COLO668 (cell line): ENCODE measurements around the gene TRIM7.
"Not testable (repeated sequence)": the region's sequence is repeated elsewhere in the genome, so short reads cannot be mapped to it uniquely, and the experiment has no call there.

ENCODE experiments used
- DNase-seq: peaks from one replicate; lab custom pipeline; 2025; ENCODE audit not compliant: unreplicated experiment; lab: John Stamatoyannopoulos, UW

Gene TRIM7

DNA sequence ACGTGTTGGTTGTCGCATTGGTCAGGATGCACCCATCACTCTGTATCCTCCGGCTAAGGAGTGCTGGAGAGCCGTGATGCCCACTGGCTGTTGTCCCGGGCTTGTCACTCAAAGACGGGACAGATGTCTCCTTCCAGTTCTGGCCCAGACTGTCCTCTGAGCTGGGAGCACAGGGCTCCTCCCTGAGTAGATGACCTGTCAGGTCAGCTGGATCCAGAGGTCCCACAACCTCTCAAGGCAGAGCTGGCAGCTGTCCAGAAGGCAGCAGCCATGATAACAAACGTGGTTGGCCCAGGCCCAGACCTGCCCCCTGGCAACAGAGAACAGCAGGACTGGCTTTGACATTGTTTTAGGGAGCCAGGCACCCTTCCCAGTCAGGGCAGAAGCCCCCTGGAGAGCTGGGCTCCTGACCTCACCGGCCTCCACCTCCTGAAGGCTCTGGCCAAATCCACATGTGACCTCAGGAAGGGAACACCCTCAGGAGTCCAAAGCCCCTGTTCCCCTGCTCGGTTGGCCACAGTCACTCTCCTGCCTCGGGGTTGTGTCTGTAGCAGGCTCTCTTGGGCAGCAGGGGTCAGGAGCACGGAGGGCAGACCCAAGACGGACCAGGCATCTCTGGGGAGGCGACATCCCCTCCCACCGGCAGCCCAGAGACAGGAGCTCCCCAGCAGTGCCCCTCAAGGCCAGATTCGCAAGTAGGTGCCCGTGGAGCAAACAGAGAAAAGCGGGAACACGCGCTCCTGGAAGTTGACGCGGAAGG lies 10.3 kb downstream of the TRIM7 start:
- no peak for DNase-seq

DNA sequence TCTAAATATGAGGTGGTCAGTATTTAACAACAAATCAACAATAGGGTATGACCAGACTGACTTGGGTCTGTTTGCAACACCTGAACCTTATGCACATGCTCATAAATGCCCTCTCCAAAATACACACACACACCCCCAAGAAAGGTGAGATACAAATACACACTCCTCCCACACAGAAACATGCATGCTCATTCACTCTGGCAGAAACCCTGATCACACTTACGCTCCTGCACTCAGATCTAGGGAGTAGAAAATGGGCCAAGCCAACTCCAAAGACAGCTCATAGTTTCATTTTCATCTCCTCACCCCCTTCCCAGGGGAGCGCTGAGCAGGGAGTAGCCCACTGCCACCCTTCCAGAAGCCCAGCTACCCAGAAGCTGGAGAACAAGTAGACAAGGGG lies 11.3 kb downstream of the TRIM7 start:
- no peak for DNase-seq

DNA sequence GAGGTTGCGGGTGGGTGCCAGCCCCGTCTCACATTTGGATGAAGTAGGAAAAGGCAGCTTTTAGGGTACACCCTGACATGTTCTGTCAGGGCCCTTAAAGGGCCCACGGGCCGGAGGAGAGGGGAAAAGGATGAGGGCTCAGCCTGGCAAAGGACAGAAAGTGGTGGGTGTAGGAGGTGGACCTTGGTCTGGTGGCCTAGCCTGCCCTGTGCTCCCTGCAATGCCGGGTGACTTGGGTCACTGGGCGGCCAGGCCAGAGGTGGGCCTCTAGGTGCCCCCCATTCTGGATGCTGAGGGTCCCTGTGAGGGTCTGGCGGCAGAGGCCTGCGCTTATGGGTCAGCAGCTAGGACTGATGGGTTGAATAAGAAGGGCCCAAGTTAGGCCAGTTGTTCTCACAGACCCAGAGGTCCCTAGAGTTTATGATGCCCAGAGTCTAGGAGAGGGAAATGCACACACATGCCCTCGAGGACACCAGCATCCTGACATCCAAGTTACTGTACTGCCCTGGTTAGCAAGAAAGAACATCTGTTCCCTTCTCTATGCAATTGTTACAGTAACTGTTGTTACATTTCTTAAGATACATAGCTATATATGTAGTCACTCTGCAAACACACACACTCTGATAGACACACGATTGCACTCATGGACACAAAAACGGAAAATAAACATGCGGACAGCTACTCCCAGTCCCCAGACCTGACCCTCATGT lies 12.5 kb downstream of the TRIM7 start:
- DNase-seq: no peak

DNA sequence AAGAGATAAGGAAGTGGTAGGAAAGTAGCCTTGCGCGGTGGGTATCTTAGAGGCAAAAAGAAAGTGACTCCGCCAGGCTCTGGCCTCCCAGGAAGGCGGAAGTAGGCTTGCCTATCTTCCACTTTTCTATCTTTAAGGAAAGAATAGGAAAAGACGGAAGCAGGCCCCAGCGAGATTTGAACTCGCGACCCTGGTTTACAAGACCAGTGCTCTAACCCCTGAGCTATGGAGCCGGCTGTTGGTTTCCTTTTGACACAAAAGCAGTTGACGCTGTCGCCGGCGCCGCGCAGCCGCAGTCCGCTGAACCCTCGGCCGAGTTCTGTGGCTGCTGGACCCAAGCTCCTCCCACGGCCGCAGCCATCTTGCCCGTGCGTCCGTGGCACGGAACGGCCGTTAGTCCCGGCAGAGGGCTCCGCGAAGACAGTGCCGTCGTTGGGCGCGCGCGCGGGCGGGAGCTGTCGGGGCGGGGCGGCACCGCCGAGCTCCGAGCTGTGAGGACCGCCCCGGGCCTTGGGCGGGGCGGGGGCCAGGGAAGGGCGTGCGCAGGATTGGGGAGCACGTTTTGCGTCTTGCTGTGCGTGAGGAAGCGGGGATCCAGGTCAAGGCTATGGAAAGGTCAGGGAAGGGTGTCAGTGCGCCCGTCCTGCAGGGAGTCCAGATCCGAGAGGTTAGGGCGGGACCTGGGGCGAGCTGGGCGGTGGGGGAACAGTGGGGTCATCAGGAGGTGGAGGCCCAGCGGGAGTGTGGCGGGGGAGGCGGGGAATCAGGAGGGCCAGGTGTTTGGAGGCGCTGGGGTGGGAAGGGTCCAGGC lies 13.3 kb downstream of the TRIM7 start:
- no peak for DNase-seq

DNA sequence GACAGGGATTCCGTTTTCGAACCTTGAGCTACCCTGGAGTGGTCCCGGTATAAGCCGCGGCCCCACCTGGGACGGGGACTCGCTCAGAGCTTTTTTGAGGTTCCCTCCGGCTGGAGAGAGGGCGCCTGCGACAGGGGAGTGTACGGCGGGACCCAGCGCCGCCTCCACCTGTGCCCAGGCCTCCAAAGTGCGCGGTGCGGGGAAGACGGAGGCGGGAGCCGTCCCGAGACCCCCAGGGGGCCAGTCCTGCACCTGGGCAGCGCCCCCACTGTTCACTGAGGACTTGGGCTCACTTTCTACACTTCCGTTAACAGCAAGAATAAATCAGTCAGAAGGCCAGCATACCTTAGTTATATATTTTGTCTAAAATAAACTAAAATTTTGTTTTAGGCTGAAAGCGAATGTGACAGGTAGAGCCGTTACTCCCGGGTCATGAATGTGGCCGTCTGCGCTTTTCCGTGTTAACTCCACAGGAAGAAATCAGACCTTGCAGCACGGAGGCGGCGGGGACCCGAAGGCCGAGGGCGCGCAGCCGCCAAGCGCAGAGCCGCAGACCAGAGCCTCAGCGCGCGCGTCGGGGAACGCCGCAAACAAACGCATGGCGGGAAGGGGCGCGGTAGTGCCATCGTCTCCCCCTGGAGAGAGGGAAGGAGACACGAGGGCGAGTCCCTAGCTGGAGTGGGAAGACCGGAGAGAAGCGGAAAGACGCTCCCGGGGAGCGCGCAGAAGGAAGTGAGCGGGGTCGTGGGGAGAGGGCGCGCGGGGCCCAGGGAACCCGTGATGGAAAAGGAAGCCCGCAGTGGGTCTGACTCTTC lies 14.1 kb downstream of the TRIM7 start:
- DNase-seq: no peak

DNA sequence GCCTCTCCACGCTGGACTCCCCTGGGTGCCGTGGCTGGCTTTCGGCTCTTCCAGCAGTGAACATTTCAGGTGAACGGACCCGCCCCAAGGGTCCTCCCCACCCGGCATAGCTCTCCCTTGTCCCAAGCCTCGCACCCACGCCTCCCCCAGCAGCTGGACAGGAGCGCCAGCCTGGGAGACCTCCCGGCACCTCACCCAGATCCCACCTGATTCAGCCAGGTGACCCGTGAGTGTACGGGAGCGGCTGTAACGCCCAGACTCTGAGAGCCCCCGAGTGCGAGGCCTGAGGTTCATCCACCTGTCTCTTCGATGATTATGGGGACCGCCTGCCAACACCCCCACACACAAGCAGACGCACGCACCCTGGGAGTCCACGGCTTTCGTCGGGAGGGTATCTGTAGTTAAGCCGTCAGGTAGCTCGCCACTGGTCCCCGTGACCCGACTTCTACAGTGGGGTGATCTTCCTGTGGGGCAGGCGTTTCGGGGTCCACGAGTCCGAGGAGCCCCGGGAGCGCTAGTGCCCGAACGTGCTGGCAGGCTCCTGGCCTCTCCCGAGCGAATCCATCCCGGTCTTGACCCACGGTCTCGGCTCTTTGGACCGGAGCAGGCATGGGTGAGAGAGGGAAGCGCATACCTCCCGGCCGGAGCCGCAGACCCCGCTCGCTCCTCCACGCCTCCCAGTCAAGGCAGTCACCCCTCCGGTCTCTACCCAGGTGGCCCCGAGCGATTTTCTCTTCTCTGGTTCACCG lies 14.9 kb downstream of the TRIM7 start:
- DNase-seq: no peak

DNA sequence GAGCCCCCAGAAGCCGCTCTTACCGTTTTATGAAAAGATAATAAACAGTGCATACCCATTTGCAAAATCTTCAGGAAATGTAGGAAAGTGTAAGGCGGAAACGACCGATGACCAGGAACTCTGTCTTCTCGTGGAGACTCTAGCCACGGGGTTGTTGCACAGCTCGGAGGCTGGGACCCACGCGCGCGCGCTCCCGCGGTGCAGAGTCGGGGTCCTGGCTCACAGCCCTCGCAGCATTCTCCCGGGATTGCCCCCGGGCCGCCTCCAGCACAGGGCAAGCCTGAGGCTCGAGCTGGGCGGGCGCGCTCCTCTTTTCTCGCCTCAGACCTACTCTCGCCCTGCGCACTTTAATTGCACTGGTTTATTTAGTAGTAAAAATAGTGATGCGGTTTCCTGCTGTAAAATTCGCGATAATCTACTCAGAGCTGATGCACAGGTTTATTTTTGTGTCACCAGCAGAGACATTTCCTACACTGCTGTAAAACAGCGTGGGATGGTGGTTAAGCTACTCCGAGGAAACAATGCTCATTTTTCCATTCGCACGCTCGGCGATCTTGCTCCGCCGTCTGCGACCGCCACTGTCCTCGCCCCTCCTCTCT lies 15.5 kb downstream of the TRIM7 start:
- DNase-seq: no peak

DNA sequence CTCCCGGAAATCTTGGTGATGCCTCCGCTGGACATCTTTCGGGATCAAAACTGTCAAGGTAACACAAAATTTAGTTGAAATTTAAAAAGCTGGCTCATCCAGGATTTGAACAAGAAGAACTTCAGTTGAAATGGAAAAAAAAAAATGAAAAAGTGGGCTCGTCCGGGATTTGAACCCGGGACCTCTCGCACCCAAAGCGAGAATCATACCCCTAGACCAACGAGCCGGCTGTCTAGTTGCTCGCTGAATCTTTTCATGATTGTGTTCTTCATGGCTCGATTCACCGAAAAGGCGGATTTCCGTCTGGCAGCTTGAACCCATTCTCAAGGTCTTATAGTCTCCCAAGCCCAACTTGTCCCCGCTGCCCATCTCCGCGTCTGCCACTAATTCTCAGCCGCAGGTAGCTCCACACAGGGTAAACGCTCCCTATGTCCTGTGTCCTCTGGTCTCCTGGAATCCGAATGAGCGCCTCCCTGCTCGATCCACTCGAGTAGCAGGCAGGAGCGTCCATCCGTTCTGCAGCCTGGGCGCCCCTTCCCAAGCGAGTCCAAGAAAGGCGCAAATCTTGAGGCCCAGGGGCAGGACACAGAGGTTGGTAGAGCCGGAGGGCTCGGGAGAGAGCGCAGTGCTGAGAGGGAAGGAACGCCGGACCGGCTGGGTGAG lies 16.2 kb downstream of the TRIM7 start:
- no peak for DNase-seq

DNA sequence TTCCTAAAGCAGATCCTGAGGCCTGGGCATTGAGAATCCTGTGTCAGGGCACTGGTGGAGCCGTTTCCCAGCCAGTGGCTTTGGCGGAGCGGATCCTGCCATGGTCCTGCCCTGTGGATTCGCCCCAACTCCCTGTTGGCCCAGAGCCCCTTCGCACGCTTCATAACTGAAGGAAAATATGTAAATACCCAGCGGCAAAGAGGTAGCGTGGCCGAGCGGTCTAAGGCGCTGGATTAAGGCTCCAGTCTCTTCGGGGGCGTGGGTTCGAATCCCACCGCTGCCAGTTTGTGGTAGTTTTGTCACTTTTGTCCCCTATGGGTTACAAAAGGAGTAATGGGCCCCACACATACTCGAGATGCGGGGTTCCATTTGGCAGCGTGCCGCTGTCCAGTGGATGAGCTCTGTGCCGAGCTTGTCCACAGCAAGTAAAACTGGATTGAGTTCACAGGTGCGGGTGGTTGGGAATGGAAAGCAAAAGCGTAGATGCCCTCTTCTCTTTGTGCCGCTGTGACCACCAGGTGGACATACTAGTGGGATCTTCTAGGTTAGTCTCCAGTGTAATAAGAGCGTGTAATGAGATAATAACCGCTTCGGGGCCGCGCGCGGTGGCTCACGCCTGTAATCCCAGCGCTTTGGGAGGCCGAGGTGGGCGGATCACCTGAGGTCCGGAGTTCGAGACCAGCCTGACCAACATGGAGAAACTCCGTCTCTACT lies 17.3 kb downstream of the TRIM7 start:
- no peak for DNase-seq

DNA sequence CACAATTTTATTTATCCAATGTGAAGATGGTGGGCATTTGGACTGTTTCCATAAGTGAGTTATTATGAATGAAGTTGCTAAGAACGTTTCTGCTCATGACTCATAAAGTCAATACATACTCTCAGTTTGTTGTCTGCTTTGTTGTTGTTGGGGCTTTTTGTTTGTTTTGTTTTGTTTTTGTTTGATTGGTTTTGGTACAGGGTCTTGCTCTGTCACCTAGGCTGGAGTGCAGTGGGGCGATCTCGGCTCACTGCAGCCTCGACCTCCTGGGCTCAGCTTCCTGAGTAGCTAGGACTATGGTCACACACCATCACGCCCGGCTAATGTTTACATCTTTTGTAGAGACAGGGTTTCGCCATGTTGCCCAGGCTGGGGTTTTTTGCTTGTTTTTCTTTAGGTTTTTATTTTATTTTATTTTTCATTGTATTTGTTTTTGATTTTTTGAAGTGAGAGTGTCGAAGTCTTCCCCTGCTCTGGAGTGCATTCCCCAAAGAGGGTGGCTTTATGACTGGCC lies 18.0 kb downstream of the TRIM7 start:
- no peak for DNase-seq

DNA sequence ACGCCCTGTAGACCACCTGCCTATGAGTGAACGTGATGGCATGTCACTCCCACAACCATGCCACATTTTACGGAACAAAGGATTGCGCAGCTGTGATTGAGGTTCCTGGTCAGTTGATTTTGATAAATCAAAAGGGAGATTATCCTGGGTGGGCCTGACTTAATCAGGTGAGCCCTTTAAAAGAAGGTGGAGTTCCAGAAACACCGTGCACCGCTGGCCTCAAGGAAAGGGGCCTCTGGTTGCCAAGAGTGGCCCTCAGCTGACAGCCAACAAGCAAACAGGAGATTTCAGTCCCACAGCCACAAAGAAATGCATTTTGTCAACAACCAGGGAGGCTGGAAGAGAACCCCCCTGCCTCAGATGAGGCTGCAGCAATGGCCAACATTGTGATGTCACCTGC lies 19.0 kb downstream of the TRIM7 start:
- no peak for DNase-seq

DNA sequence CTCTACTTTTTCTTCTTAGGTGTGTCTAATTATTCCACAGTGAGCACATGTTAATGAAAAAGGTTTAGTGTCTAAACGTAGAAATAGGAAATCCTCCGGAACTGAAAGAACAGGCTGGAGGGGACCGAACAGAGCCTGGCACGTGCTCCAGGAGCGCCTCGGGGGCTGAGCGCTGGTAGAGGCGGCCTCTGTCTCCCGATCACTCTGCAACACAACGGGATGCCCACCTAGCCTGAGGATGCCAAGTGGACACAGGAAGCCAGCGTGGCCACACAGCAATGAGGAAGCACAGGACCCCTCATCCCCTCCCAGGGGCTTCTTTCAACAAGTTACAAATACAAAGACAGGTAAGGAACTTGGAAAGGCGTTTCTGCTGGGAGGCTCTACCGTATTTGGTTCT lies 19.4 kb downstream of the TRIM7 start:
- DNase-seq: no peak

DNA sequence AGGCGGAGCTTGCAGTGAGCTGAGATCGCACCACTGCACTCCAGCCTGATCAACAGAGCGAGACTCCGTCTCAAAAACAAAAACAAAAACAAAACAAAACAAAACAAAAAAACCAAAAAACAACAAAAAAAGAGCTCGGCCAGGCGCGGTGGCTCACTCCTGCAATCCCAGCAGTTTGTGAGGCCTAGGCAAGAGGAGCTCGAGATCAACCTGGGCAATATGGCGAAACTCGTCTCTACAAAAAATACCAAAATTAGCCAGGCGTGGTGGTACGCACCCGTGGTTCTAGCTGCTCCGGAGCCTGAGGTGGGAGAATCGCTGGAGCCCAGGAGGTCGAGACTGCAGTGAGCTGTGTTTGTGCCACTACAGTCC lies 20.2 kb downstream of the TRIM7 start:
- DNase-seq: no peak

DNA sequence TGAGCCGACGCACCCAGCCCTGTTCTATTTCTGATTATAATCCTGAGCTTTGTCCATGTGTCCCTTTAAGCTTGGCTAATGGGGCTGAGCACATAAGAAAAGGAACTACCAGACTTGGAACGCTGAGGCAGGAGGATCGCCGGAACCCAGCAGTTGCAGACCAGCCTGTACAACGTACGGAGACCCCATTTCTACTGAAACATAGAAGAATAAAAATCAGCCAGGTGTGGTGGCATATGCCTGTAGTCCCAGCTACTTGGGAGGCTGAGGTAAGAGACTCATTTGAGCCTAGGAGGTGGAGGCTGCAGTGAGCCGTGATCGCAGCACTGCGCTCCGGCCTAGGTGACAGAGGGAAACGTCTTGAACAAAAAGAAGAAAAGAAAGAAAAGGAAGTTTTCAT lies 22.3 kb downstream of the TRIM7 start:
- DNase-seq: no peak

DNA sequence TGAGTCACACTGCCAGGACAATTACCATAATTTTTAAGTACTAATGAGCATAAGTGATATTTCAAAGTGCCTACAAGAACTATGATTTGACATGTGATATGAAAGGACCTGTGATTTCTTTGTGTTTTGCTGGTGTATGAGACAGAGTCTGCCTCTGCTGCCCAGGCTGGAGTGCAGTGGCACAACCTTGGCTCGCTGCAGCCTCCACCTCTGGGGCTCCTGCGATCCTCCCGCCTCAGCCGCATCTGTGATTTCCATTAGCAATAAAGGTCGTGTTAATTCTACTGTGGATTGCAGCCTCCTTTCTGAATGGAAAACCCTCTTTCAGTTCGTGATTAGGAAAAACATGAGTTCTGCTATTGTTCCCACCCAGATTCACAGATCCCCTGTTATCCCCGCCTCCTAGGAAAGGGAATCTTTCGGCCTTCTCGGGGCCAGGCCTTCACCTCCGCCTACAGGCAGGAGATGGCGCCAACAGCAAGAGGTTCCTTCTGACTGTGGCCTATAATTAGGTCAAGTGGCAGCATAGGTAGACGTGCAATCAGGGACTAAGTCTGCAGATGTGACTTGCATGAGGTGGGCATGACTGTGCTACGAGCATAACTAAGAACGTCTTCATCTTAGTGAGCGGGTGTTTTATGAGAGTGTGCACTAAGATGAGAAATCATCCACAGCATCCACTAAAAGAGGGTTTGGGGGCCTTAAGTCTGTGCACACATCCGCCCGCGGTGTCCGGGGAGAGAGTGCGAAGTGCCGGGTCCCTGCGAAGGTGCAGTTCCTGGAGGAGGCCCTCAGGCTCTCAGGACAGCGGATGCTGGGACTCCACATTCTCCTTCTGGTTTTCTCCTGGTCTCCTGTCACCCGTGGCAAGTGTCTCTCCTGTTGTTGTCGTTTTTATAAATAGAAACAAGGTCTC lies 23.1 kb downstream of the TRIM7 start:
- DNase-seq: no peak

DNA sequence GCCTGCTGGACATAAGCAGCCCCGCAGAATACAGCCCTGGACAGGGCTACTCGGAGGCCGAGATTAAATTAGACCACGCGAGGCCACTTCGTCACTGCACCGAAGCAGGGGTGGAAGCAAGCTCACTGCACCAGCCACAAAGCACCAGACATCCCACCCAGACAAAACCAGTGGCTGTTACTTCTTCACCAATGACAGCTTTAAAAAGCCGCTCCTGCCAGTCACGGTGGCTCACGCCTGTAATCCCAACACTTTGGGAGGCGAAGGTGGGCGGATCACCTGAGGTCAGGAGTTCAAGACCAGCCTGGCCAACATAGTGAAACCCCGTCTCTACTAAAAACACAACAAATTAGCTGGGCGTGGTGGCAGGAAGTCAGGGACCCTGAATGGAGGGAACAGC lies 27.4 kb downstream of the TRIM7 start:
- DNase-seq: not testable (repeated sequence)

DNA sequence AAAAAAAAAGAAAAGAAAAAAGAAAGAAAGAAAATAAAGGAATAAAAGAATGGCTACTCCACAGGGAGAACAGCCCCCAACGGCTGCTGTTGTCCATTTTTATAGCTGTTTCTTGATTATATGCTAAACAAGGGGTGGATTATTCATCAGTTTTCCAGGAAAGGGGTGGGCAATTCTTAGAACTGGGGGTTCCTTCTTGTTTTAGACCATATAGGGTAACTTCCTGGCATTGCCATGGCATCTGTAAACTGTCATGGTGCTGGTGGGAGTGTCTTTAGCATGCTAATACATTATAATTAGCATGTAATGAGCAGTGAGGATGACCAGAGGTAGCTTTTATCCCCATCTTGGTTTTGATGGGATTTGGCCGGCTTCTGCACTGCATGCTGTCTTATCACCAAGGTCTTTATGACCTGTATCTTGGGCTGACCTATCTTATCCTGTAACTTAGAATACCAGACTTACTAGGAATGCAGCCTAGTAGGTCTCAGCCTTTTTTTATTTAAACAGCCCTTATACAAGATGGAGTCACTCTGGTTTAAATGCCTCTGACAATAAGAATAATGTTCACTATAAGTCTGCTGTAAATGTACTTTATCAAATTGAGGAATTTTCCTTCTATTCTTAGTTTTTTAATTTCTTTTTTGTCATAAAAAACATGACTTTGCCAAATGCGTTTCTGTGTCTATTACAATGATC lies 28.6 kb downstream of the TRIM7 start:
- DNase-seq: no peak
